Measurements from ENCODE around the gene ANKRD30B.
"Not testable (repeated sequence)": the region's sequence is repeated elsewhere in the genome, so short reads cannot be mapped to it uniquely, and the experiment has no call there.

Gene ANKRD30B, protein sequence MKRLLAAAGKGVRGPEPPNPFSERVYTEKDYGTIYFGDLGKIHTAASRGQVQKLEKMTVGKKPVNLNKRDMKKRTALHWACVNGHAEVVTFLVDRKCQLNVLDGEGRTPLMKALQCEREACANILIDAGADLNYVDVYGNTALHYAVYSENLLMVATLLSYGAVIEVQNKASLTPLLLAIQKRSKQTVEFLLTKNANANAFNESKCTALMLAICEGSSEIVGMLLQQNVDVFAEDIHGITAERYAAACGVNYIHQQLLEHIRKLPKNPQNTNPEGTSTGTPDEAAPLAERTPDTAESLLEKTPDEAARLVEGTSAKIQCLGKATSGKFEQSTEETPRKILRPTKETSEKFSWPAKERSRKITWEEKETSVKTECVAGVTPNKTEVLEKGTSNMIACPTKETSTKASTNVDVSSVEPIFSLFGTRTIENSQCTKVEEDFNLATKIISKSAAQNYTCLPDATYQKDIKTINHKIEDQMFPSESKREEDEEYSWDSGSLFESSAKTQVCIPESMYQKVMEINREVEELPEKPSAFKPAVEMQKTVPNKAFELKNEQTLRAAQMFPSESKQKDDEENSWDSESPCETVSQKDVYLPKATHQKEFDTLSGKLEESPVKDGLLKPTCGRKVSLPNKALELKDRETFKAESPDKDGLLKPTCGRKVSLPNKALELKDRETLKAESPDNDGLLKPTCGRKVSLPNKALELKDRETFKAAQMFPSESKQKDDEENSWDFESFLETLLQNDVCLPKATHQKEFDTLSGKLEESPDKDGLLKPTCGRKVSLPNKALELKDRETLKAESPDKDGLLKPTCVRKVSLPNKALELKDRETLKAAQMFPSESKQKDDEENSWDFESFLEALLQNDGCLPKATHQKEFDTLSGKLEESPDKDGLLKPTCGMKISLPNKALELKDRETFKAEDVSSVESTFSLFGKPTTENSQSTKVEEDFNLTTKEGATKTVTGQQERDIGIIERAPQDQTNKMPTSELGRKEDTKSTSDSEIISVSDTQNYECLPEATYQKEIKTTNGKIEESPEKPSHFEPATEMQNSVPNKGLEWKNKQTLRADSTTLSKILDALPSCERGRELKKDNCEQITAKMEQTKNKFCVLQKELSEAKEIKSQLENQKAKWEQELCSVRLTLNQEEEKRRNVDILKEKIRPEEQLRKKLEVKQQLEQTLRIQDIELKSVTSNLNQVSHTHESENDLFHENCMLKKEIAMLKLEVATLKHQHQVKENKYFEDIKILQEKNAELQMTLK (N-terminal part only)

GRCh38 chr18:14747513-14748474 lies at the start of gene ANKRD30B:
Gene ANKRD30B, plus strand, starts transcription at chr18:14748172. Its CDS starts 248 bp downstream, at chr18:14748420.
- no peak for DNase-seq (ENCODE audit: low read depth)
- TF ChIP-seq, protein P1, sequence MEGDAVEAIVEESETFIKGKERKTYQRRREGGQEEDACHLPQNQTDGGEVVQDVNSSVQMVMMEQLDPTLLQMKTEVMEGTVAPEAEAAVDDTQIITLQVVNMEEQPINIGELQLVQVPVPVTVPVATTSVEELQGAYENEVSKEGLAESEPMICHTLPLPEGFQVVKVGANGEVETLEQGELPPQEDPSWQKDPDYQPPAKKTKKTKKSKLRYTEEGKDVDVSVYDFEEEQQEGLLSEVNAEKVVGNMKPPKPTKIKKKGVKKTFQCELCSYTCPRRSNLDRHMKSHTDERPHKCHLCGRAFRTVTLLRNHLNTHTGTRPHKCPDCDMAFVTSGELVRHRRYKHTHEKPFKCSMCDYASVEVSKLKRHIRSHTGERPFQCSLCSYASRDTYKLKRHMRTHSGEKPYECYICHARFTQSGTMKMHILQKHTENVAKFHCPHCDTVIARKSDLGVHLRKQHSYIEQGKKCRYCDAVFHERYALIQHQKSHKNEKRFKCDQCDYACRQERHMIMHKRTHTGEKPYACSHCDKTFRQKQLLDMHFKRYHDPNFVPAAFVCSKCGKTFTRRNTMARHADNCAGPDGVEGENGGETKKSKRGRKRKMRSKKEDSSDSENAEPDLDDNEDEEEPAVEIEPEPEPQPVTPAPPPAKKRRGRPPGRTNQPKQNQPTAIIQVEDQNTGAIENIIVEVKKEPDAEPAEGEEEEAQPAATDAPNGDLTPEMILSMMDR (IDR thresholded peaks at IDR 0.05; ENCODE audit: insufficient read depth, low read depth, low read length, missing control alignments): no peak
- no peak within 1 kb of the TSS for H3K4me3 ChIP-seq (ENCODE audit: low read depth, low read length)

DNA sequence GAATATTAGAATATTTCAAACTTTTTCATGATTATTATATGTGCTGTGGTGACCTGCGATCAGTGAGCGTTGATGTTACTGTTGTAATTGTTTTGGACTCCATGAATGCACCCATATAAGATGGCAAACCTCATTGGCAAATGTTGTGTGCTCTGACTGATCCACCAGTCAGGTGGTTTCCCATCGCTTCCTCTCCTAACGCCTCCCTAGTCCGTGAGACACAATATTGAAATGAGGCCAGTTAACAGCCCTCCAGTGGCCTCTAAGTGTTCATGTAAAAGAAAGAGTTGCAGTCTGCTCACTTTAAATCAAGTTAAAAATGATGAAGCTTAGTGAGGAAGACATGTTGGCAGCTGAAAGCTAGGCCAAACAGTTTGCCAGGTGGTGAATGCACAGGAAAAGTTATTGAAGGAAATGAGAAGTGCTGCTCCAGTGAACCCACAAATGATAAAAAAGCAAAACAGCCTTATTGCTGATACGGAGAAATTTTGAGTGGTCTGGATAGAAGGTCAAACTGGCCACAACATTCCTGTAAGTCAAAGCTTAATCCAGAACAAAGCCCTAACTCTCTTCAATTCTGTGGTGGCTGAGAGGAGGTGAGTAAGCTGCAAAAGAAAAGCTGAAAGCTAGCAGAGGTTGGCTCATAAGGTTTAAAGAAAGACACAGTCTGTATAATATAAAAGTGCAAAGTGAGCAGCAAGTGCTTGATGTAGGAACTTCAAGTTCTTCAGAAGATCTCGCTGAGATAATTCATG lies 46.5 kb upstream of the ANKRD30B start:
- not testable (repeated sequence) for H3K4me3 ChIP-seq (ENCODE audit: low read depth, low read length); DNase-seq (ENCODE audit: low read depth)

GRCh38 chr18:14709761-14710160 lies 38.2 kb upstream of the ANKRD30B start:
- DNase-seq (ENCODE audit: low read depth); H3K4me3 ChIP-seq (ENCODE audit: low read depth, low read length): not testable (repeated sequence)

- not testable (repeated sequence) for H3K4me3 ChIP-seq (ENCODE audit: low read depth, low read length); DNase-seq (ENCODE audit: low read depth)
These were observed 26.4 kb upstream of the ANKRD30B start for GRCh38 chr18:14721569-14721968.

DNA sequence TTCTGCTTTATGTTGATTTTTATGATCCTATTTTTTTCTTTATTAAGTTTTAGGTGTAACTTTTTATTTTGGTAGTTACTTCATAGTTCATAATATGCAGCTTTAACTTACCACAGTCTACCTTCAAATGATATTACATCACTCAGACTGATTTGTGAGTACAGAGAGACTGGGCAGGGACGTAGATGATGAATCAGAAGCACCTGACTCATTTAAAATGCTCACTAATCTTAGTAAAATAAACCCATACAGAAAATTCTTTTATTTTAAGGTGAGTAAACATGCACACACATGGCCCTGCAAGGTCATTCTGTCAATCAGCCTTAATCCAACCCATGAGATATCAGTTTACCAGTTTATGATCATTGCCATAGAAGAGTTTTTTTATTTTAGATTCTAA lies 8.9 kb upstream of the ANKRD30B start:
- H3K4me3 ChIP-seq (ENCODE audit: low read depth, low read length); DNase-seq (ENCODE audit: low read depth): not testable (repeated sequence)

- no peak for DNase-seq (ENCODE audit: low read depth)
- H3K4me3 ChIP-seq (ENCODE audit: low read depth, low read length): no peak overlapping the region
- TF ChIP-seq, protein P1 (IDR thresholded peaks at IDR 0.05; ENCODE audit: insufficient read depth, low read depth, low read length, missing control alignments): no peak
These were observed 1.1 kb upstream of the ANKRD30B start for GRCh38 chr18:14746897-14747296.

- H3K4me3 ChIP-seq (ENCODE audit: low read depth, low read length): no peak overlapping the region
- no peak for DNase-seq (ENCODE audit: low read depth)
- TF ChIP-seq, protein P1 (IDR thresholded peaks at IDR 0.05; ENCODE audit: insufficient read depth, low read depth, low read length, missing control alignments): no peak
These were observed 524 bp downstream of the ANKRD30B start for GRCh38 chr18:14748496-14748895.

DNA sequence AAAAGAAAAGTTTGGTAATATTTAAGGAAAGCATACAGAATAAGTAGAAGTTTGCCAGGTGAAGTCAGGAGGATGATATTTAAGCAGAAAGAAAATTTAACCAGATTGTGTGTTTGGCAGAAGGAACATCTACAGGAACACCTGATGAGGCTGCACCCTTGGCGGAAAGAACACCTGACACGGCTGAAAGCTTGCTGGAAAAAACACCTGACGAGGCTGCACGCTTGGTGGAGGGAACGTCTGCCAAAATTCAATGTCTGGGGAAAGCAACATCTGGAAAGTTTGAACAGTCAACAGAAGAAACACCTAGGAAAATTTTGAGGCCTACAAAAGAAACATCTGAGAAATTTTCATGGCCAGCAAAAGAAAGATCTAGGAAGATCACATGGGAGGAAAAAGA lies 15.6 kb downstream of the ANKRD30B start:
- DNase-seq (ENCODE audit: low read depth); H3K4me3 ChIP-seq (ENCODE audit: low read depth, low read length): not testable (repeated sequence)

All from GM12865 (cell line).